Islet precursor cell (in vitro differentiated cells): ENCODE results near the gene ARHGAP6.
"Not testable (repeated sequence)": the region's sequence is repeated elsewhere in the genome, so short reads cannot be mapped to it uniquely, and the experiment has no call there.

Source experiments
- DNase-seq: peaks from one replicate; pipeline ENCODE4 v3.0.0-alpha.2; 2018

The ARHGAP6 gene

DNA sequence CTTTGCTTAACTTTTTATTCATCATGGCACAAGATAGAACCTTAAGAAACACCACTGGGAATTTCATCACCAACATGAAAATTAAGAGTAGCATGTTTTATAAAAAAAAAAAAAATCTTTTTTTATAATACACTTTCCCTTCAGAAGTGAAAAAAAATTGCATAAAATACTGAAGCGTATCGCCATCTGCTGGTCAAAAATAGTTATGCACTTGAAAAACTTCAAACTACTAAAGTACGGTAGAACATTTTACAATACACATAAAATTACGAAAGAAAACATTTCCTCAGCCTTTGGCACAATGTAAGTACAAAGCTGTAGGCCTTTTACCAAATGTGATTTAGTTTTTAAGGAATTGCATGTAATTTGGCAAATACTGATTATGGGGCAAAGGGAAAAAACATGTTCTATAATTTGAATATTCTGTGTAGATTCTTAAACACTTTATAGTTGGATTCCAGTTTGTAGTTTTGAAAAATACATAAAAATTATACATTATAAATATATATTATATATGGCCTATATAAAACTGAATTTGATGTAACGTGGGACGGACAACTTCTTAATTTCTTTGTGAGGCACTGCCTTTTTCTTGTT, 528.1 kb downstream of the ARHGAP6 start:
- DNase-seq = no peak

DNA sequence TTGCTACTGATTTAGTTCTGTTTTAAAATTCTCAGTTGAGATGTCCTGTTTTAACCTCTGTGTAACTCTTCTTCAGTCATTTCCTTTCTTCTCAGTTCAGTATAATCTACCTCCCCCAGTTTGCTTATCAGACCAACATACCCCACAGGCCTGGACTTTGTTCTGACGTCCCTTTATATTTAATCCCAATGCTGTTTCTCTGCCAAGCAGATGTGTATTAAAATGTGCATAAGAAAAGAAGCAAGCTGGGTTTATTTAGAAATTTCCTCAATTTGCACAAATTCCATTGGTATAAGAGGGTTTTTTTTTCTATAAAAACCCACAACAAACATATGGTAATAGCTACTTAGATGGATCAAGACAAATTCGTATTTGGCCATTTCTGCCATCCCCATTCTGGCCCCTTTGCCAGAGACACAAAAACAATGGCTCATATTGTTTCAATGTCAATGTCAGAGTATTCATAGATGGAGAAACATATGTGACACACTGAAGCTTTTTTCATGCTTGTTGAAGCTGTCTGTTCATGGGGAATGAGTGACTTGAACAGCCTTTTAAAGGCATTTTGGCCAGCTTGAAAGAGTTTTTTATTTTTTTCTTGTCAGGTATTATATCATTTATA, 530.0 kb downstream of the ARHGAP6 start:
- DNase-seq = no peak

DNA sequence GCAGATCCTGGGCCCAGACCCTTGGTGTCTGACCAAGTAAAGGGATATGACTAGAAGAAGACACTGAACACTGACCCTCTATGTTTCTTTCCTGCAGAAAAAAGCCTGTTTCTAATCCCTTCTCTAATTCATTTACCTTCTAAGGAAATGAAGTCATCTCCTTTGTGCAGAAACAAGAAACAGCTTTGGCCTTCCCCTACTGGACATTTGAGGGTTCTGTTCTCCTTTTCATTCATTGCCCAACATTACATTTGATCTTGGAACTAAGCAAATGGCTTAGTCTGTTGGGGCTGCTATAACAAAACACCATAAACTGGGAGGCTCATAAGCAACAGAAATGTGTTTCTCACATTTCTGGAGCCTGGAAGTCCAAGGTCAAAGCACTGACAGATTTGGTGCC, 534.6 kb downstream of the ARHGAP6 start:
- DNase-seq = no peak

DNA sequence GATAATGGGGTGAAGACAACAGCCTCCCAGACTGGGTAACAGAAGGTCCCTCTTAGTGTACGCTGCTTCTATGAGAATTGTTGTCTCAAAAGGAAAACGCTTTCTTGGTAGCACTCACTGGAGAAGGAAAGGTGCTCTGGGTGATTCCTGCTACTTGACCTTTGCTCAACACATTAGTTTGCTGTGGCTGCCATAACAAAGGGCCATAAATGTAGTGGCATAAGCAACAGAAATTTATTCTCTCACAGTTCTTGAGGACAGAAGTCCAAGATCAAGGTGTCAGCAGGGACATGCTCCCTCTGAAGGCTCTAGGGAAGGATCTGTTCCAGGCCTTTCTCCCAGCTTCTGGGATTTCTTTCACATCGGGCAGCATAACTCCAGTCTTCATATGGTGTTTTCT, 535.6 kb downstream of the ARHGAP6 start:
- DNase-seq = no peak

GRCh38 chrX:11129534-11130105, 536.1 kb downstream of the ARHGAP6 start:
- peak; percentile 58 for DNase-seq

GRCh38 chrX:11125060-11125459, 540.7 kb downstream of the ARHGAP6 start:
- no peak for DNase-seq

DNA sequence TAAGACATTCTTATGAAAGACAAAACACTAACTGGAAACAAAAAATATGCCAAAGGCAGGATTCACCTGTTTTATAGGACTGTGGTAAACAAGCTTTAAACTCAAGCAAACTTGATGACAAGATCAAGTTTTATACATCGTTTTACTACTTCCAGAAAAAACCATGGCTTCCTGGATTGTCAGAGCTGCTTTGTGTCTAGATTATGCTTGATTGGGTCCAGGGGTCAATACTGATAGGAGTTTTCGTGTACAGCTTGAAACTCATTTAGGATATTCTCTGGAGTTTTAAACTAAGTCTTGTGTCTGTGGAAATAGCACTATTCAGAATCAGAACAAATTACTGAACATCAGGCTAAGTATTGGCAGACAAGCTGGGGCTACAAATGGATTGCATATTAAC, 541.6 kb downstream of the ARHGAP6 start:
- DNase-seq = no peak

DNA sequence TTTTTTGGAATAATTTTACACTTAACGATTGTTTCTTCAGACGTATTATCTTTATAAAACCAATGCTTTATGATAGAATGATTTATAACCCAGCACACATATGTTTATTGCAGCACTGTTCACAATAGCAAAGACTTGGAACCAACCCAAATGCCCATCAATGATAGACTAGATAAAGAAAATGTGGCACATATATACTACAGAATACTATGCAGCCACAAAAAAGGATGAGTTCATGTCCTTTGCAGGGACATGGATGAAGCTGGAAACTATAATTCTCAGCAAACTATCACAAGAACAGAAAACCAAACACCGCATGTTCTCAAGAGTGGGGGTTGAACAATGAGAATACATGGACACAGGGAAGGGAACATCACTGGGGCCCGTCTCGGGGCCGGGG, 542.6 kb downstream of the ARHGAP6 start:
- DNase-seq = not testable (repeated sequence)

GRCh38 chrX:11119313-11119943, 546.3 kb downstream of the ARHGAP6 start:
- no peak for DNase-seq

DNA sequence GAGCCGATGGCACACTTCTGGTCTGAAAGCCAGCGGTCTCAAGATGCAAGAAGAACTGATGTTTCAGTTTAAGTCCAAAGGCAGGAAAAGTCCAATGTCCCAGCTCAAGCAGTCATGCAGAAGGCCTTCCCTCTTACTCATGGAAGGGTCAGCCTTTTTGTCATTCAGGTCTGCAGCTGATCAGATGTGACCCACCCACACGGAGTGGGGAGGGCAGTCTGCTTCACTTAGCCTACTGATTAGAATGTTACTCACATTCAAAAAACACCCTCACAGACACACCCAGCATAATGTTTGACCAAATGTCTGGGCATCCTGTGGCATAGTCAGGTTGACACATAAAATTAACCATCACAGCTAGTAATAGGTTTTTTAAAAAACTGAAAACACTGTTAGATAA, 548.0 kb downstream of the ARHGAP6 start:
- no peak for DNase-seq

DNA sequence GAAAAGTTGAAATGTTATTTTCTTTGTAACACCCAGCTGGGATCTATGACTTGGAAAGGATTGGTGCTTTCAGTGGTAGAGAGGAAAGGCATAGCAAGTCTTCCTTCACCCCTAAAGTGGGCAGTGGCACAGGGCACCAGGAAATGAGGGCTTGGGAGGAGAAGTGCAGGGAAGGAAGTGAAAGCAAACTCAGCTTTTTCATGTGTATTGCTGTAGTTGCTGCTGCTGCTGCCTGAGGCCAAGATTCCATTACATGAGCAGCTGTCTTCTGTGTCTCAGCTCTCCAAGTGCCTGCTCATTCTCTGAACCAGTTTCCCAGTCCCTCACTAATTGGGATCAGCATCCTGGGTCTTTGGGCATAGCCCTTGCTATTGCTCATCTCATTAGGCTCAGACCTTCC, 552.0 kb downstream of the ARHGAP6 start:
- no peak for DNase-seq

DNA sequence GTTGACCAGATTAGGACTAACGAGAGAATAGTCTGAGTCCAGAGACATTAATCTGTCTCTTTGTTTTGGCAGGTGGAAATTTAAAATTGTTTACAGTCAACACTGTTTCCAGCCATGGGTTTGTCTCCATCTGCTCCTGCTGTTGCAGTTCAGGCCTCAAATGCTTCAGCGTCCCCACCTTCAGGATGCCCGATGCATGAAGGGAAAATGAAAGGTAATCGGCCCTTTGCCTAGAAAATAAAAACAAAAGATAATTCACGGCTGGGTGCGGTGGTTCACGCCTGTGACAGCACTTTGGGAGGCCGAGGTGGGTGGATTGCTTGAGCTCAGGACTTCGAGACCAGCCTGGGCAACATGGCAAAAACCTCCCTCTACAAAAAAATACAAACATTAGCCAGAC, 553.8 kb downstream of the ARHGAP6 start:
- DNase-seq = no peak

DNA sequence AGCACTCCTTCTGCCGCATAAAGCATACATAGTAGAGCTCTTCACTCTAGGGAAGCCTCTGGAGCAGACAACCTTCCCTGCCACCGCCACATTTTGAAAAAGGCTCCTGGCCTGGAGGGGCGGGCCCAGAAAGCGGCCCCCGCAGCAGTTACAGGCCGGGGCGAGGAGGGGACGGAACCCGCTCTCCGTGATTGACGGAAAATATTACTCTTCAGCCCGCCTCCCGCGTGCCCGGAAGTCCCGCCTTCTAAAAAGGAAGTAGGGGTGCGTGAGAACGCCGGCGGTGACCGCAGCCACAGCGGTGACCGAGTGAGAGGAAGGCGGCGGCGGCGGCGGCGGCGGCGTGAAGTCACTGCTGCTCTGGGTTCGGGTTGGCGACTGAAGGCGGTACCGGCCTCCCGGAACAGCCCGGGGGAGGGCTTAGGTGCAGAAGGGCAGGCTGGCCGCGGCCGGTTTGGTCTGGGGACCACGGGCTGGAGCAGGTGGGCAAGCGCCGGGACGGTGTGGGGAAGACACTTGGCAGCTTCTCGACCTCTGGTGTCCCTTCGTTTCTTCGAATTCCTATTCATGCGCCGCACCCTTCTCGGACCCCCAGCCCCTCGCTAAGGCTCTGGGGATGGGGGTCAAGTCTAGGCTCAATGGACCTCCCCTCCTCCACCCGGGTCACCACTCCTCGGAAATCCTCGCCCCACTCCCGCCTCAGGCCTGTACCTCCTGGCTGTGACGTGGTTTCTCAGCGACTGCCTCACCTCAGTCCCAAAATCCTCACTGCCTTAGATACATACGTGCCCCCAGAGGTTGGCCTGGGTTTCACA, 554.5 kb downstream of the ARHGAP6 start, which contains the start of gene HCCS:
Gene HCCS (plus strand): TSS at position 296 of the 815 bp plus-strand sequence. CDS start 729 bp downstream, outside the sequence.
- DNase-seq = peak; percentile 89

DNA sequence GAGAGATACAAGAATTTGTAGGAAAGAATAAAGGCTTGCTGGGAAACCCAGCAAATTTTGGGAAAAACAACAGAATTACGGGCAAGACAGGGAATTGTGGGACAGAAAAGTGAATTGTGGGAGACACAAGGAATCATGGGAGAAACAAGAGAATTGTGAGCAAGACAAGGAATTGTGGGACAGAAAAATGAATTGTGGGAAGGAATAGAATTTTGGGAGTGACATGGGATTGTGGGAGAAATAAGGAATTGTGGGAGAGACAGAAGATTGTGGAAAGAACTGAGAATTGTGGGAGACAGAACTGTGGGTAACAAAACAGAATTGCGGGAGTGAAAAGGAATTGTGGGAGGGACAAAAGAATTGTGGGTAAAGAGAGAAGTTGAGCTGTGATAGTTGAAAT, 555.8 kb downstream of the ARHGAP6 start:
- DNase-seq = no peak

DNA sequence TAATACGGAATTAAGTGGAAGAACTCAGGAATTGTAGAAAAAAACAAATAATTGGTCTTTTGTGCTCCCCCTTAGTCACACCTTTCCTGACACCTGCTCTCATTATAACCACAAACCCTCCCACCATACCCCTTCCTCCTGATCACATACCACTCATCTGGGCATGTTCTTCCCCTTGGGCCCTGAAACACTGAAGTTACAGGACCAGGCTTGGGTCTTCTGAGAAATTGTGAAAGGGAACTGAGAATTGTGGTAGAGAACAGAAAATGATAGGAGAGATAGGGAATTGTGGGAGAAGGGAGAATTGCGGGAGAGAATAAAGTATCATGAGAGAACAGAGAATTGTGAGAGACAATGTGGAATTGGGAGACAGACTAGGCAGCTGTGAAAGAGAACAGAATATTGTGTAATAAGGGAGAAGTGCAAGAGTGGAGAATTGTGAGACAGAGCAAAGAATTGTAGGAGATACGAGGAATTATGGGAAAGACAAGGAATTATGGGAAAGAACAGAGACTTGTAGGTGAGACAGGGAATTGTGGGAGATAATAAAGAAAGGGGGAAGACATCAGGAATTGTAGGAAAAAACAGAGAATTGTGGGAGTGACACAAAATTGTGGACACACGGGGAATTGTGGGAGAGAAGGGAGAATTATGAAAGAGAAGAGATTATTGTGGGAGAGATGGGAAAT, 557.3 kb downstream of the ARHGAP6 start:
- DNase-seq = no peak

- no peak for DNase-seq
These were observed 560.6 kb downstream of the ARHGAP6 start for GRCh38 chrX:11105080-11105479.

DNA sequence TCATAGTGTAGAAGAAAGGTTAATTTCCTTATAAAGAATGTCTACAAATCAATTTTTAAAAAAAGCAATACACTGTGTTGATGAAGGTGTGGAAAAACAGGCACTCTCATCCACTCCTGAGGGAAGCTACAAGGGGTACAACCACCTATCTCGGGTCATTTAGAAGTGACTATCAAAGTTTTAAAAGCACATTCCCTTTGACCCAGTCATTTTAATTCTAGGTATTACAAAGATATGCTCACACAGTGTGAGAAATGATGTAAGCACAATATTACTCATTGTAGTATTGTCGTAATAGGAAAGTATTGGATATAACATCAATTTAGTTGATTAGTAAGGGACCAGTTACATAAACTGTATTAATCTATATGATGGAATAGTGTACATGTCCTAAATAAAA, 562.0 kb downstream of the ARHGAP6 start:
- no peak for DNase-seq

GRCh38 chrX:11103006-11103405, 562.7 kb downstream of the ARHGAP6 start:
- no peak for DNase-seq

GRCh38 chrX:11100281-11101035, 565.3 kb downstream of the ARHGAP6 start:
- DNase-seq = peak; percentile 55

GRCh38 chrX:11099465-11099864, 566.3 kb downstream of the ARHGAP6 start:
- no peak for DNase-seq

DNA sequence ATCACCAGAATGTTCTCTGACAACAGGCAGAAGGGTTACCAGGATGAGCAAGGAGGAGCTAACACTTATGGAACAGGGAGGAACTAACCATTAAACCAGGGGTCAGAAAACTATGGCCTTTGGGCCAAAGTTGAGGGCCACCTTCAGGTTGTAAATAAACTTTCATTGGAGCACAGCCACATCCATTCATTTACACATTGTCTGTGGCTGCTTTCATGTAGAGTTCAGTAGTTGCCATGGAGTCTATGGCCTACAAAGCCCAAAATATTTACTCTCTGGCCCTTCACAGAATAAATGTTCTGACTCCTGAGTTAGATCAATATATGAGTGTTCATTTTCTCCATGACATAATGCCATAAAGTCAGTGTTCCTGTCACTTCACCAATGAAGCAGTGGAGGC, 567.8 kb downstream of the ARHGAP6 start:
- no peak for DNase-seq

- DNase-seq = no peak
These were observed 575.9 kb downstream of the ARHGAP6 start for GRCh38 chrX:11089802-11090201.
